SIG-M5 (cell line): Measurements from ENCODE around the gene KRT27.
"Not testable (repeated sequence)": the region's sequence is repeated elsewhere in the genome, so short reads cannot be mapped to it uniquely, and the experiment has no call there.

Experiments used
- DNase-seq: peaks from one replicate; lab custom pipeline; 2025; lab: John Stamatoyannopoulos, UW

KRT27 gene, protein sequence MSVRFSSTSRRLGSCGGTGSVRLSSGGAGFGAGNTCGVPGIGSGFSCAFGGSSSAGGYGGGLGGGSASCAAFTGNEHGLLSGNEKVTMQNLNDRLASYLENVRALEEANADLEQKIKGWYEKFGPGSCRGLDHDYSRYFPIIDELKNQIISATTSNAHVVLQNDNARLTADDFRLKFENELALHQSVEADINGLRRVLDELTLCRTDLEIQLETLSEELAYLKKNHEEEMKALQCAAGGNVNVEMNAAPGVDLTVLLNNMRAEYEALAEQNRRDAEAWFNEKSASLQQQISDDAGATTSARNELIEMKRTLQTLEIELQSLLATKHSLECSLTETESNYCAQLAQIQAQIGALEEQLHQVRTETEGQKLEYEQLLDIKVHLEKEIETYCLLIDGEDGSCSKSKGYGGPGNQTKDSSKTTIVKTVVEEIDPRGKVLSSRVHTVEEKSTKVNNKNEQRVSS

DNA sequence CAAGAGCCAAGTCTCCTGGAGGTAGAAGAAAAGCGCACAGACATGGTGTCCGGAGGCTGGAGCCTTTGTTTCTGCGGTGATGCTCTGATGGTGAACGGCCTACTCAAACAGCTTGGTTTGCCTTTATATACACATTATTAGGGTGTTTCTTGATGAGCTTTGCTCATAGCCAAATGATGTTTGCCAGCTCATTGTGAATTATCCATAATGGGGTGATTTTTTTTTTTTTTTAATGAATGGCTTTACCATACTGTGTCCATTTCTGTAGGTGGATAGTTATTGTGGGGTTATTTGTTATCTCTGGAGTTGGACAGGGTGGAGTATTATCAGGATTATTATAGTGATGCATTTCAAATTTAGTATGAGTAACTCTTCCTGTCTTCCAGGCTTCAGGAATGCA, at the start of gene KRT27:
Gene KRT27 (minus strand): TSS at position 101 of the 400 bp plus-strand sequence. CDS start 57 bp downstream, at position 44.
- no peak for DNase-seq

DNA sequence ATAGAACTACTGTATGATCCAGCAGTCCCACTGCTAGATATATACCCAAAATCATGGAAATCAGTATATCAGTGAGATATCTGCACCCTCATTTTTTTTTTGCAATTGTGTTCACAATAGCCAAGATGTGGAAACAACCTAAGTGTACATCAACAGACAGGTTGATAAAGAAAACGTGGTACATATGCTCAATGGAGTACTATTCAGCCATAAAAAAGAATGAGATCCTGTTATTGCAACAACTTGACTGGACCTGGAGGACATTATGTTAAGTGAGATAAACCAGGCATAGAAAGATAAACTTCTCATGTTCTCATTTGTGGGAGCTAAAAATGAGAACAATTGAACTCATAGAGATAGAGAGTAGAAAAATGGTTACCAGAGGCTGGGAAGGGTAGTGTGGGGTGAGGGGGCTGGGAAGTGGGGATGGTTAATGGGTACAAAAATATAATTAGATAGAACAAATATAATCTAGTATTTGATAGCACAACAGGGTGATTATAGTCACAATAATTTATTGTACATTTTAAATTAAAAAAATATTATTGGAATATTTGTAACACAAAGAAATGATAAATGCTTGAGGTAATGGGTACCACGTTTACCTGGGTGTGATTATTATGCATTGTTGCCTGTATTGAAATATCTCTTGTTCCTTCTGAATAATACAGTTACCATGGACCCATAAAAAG, 47.9 kb upstream of the KRT27 start:
- no peak for DNase-seq

DNA sequence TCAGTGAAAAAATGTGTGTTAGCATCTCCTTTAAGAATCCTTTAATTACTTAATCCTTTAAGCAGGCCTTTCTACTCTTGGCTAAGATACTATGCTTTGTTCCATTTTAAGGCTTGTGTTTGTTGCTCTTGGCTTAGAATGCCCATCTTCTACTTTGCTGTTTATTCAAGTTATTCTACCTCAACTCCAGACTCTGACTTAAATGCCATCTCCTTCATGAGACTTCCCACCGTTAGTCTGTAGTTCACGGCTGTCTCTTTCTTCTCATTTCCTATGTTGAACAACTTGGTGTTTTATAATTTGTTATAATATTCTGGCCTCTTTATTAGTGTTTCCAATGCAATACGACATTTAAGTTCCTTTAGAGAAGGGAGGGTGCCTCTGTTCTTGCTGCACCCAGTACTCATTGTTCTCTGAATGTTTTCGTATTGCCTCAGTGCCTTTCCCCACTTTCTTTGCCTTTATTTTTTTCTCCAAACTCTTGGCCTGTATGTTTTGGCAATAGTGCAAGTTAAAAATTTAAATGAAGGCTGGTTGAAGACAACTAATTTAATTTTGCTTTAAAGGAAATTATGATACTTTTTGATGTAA, 46.2 kb upstream of the KRT27 start:
- no peak for DNase-seq

DNA sequence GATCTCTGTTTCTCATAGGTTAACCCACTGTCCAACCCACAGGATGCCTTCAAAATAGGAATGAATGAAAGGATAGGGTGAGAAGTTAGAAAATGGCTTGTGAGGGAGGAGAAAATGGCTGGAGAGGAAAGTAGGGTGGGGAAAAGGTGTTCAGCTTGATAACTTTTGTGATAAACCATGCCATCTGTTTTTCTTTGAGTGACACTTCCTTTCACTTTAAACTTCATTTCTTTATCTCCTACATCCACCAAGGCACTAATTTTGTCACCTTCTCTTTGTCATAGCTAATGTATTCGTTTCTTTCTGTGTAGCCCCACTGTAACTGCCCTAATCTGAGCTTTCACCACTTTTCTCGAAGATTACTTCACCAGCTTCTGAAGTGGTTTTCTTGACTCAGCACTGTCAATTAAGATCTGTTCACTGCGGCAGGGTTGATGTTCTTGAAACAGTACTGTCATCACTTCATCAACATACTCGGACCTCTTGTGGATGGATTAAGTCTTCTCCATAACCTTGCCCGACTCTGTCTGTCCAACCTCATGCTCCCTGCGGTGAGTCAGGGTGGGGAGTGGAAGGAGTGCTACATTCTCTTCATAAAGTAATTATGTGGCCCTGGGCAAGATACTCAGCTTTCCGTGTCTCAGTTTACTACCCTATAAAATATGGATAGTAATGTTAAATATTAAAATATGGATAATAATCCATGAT, 45.5 kb upstream of the KRT27 start:
- DNase-seq, result no peak

DNA sequence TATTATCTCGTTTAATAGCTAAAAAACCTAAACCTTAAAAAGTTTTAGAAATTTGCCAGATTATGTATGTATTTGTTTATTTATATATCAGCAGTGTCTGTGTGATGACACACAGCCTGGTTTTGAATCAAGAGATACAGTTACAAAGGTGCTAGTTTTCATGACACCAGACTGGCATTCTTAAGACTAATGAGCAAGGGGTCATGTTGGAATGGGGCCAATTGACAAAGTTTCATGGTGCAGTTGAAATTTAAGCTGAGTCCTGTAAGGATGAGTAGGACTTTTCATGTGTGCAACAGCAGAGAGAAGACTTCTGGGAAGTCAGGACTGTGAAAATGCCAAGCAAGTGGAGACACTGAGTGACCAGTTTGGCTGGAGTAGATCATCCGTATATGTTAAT, 43.2 kb upstream of the KRT27 start:
- no peak for DNase-seq

DNA sequence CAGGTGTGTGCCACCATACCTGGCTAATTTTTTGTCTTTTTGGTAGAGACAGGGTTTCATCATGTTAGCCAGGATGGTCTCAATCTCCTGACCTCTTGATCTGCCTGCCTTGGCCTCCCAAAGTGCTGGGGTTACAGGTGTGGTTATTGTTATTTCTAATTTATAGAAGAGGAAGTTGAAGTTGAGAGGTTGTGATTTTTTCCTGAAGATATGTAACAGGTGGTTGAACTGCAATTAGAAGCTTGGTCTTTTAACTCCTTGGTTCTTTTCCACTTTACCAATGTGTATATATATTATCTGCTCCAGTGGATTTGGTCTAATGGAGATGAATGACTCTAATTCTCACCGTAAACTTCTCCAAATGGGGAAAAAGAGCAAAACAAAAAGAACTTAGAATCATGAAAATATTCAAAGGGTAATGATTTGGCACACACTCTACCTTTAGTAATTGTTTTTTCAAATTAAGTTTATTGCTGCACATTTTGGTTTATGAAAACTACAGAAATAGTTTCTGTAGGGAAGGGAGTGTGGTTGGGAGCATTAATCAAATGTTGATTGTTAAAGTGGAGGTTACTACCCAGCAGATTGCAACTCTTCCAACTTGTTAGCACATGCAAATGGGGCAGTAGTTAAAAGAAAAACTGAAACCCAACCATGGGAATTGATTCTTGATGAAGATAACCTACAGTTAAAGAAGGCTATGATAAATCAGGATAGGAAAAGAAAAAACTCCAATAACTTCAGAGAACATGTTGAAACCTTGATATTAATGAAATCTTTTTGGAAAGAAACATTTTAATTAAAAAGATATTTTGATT, 41.9 kb upstream of the KRT27 start:
- no peak for DNase-seq

DNA sequence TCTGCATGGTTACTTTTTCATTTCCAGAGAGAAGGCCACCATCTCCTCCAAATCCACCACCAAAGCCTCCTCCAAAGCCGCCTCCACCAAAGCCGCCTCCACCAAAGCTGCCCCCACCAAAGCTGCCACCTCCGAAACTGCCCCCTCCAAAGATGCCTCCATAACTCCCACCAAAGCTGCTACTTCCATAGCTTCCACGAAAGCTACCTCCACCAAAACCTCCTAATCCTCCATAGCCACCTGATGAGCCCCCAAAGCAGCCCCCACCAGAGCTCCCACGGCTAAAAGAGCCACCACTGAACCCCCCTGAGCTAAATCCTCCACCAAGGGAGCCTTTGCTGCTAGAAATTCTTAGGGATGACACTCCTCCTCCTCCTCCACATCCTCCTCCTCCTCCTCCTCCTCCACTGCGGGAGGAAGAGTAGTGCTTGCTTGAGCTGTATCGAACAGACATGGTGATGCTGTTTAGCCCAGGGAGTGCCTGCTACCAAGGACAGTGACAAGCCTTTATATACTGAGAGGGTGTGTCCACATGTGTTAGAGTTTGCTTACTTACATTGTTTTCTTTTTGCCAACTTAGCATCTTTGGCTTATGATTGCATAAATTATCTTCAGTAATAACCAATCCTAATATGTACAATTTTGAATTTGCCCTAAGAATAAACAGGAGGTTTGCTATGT, 39.9 kb upstream of the KRT27 start, which contains the start of gene KRT10:
Gene KRT10 (minus strand): TSS at position 483 of the 681 bp plus-strand sequence. CDS start 29 bp downstream, at position 454.
- no peak for DNase-seq

DNA sequence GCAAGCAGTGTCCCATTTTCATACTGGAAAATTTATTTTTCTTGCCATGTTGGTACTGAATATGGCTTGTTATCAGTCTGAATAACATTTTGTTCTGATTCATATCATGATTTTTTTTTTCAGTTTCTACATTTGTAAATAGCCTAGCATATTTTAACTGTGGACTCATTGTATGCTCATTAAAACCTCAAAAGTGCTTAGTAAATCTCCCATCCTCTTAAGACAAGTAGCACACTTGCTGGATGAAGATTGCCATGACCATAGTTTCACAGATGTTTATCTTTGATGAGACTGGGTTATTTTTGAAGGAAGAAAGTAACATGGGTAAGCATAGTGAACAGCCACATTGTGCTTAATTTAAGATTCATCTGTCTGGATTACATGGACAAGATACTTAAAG, 39.2 kb upstream of the KRT27 start:
- DNase-seq, result no peak

DNA sequence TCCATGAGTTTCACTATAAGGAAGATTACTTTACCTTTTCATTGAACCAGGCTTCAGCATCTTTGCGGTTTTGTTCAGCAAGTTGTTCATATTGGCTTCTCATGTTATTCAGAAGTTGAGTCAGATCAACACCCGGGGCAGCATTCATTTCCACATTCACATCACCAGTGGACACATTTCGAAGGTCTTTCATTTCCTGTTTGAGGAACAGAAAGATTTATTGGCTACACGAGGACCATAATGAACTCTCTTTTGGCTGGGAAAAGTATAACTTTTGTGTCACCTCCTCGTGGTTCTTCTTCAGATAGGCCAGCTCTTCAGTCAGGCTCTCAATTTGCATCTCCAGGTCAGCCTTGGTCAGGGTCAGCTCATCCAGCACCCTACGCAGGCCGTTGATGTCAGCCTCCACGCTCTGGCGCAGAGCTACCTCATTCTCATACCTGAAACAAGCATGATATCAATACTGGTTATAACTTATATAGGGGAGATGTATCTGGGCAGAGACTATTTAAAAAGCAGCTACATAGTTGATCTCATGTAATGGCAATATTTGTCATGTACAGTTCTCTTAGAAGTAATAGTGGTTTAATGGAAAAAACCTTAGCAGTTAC, 38.0 kb upstream of the KRT27 start:
- no peak for DNase-seq

DNA sequence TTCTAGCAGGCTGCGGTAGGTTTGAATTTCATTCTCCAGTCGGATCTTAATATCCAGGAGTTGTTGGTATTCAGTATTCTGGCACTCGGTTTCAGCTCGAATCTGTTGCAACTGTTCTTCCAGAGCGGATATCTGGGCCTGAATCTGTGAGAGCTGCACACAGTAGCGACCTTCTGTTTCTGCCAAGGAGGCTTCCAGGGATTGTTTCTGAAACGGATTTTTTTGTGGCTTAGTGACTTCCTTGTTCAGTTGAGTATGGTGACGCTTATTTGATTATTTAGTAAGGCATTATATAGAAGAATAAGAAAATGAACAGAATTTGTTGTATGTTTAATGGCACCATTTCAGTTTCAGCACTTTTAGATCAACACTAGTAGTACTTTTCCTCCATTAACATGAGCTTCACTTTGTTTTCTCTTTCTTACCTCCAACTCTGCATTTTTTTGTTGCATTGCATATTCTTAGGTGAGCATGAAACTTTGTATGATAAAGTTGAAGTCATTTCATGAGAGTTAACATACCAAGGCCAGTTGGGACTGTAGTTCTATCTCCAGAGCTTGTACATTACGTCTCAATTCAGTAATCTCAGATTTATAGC, 37.3 kb upstream of the KRT27 start:
- no peak for DNase-seq

DNA sequence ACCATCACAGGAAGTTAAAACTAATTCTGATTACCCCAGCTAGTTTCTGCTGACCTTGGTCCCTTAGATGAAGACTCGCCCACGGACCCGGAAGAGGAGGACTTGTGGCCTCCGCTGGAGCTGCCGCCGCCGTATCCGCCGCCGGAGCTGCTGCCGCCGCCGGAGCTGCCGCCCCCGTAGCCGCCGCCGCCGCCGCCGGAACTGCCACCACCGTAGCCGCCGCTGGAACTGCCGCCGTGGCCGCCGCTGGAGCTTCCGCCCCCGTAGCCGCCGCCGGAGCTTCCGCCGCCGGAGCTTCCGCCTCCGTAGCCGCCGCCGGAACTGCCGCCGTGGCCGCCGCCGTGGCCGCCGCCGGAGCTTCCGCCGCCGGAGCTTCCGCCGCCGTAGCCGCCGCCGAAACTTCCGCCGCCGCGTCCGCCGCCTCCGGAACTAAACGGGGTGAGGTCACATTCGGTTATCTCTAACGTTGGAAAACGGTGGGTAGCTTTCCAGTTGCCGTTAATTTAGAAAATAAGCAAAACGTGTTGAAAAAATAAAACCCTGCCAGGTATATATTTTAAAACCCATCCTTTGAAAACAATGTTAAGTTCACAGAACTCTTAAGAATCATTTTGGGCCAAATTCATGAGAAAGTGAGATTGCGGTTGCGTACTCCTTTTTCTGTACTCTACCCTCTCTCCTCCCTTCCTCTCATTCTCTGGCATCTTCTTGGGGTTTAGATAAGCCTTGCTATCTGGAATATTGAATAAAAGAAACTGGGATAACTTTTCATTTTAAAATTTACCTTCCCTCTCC, 36.6 kb upstream of the KRT27 start:
- DNase-seq, result no peak

DNA sequence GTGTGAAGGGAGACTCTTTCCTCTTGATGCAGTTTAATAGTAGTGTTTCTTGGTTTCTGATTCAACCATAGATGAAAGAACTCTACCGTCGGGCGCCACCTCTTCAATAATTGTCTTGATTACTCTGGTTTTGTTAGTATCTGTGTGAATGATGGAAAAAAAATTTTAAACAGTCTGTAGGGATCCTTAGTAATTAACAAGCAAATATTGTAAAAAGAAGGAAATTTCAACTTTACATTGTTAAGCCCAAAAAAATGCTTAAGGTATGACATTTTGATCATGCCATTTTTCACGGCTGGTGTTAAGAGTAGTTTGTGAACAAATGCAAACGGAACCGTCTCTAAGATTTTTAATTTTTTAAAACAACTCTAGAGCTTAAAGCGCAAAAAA, 36.0 kb upstream of the KRT27 start:
- DNase-seq, result no peak

DNA sequence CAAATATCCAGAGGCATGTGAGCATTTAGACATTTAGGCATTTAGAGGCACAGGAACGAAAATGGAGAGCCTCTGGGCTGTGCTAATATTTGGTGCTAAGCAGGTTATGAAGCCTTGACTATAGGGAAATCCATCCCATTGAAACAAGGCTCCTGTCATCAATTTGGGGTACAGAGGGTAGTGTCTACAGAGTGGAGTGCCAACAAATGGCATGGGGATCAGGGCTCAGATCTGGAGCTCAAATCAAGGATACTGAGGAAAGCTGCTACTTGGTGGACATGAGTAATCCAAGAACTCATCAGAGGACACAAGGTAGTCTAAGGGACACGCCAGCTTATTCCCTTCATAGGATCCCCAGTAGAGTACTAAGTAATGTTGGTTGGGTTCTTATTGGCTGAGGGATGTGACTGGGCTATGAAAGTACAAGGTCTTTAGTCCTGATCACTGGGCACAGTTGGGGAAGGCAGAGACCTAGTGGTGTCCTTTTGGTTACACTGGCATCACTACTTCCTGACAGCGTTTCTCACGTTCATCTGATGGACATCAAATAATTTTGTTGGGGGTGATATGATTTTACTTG, 34.8 kb upstream of the KRT27 start:
- no peak for DNase-seq

DNA sequence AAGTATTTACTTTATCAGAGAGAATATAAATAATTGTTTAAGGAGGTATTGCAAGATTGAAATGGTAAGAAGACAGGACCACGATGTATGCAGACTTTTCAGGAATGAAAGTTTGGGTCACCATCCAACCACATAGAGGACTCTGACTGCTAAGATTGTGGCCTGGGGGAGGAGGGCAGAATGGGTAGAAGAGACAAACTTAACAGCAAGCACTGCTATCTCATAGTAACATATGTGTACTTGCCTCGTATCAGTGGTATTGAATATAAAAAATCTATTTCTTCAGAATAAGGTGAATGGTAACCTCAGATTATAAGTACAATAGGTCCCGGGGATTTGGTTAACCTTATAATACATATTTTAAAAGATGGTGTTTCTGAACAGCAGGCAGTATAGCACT, 34.2 kb upstream of the KRT27 start:
- DNase-seq, result no peak

DNA sequence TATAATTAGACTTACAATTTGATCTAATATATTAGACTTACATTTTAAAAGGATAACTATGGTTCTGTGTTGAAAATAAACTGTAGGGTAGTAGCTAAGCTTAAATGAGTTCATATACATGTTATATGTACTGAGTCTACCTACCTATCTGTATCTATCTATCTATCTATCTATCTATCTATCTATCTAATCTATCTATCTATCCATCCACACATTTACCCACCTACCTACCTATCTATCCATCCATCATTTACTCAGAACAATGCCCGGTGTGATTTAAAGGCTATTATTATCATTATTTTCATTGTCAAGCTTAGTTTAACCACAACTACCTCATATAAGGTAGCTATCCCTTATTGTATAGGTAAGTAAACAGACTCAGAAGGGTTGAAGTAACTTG, 33.0 kb upstream of the KRT27 start:
- no peak for DNase-seq

DNA sequence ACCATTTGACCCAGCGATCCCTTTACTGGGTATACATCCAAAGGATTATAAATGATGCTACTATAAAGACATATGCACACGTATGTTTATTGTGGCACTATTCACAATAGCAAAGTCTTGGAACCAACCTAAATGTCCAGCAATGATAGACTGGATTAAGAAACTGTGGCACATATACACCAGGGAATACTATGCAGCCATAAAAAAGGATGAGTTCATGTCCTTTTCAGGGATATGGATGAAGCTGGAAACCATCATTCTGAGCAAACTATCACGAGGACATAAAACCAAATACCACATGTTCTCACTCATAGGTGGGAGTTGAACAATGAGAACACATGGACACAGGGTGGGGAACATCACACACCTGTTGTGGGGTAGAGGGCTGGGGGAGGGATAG, 32.3 kb upstream of the KRT27 start:
- DNase-seq, result not testable (repeated sequence)

DNA sequence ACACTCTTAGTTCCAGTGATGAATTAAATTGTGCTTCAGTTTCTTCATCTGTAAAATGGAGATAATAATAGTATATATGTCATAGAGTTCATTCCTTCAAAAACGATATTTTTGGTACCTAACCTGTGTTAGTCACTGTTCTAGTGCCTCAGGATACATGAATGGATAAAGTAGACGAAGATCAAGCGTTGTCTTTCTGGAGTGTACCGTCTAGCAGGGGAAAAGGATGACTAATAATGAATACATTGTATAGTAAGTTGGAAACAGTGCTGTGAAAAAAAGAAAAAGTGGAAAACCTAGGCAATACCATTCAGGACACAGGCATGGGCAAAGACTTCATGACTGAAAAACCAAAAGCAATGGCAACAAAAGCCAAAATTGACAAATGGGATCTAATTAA, 31.5 kb upstream of the KRT27 start:
- no peak for DNase-seq

DNA sequence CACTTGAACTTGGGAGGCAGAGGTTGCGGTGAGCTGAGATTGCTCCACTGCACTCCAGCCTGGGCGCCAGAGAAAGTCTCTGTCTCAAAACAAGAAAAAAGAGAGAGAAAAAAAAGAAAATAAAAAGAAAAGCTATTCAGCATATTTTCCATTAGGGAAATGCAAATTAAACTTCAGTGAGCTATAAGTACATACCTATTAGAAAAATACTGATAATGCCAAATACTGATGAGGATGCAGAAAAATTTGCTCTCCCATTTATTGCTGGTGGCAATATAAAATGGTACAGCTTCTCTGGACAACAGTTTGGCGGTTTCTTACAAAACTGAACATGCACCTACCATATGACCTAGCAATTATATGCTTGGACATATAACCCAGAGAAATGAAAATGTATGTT, 30.3 kb upstream of the KRT27 start:
- no peak for DNase-seq

DNA sequence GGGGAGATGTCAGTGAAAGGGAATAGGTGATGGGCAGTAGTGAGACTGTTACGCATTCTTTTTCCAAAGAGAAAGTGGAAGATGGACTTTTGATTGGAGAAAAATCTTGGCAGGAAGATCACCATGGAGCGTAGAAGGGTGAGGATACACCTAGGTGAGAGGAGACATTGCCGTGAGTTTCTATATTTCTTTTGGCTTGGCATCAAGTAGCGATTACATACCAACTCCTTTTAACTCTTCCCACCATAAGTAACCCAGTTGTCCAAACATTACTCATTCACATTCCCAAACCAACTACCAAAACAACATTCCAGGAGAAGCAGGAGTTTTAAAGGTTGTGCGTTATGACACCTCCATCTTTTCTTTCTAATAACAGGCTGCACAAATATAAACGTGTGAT, 28.1 kb upstream of the KRT27 start:
- no peak for DNase-seq
